ENCODE results near the gene TST.
A peak's percentile ranks its signal among the peaks of the same experiment; 100 is the strongest.

Gene TST

GRCh38 chr22:37019309-37020191 is at the start of gene TST, which contains the start of gene MPST:
TST (minus strand) TSS chr22:37019447; CDS start chr22:37018732, 715 bp downstream.
MPST (plus strand) TSS chr22:37019742; CDS start chr22:37019837, 95 bp downstream.
- no peaks in the 10 kb centered on the region for H3K36me3 Mint-ChIP-seq (ENCODE audit: low read depth)
- peak within 1 kb of the TSS; percentile 82 for H3K4me3 Mint-ChIP-seq
- H3K9me3 Mint-ChIP-seq: no peaks in the 10 kb centered on the region
- H3K4me1 Mint-ChIP-seq (ENCODE audit: low read depth): peaks cover 9% of the 10 kb centered on the region
- peaks cover 4% of the 10 kb centered on the region for H3K27me3 Mint-ChIP-seq
- H3K27ac Mint-ChIP-seq: no peak within 1 kb of the TSS

- Mint-ChIP-seq H3K36me3 (ENCODE audit: low read depth) (no peaks in the 10 kb centered on the region), H3K9me3 (no peaks in the 10 kb centered on the region), H3K27ac (no peak overlapping the region), H3K4me3 (no peak overlapping the region), H3K27me3 (peaks cover 23% of the 10 kb centered on the region), H3K4me1 (ENCODE audit: low read depth) (no peaks in the 10 kb centered on the region)
These were observed 49.6 kb upstream of the TST start for GRCh38 chr22:37068859-37069258.

DNA sequence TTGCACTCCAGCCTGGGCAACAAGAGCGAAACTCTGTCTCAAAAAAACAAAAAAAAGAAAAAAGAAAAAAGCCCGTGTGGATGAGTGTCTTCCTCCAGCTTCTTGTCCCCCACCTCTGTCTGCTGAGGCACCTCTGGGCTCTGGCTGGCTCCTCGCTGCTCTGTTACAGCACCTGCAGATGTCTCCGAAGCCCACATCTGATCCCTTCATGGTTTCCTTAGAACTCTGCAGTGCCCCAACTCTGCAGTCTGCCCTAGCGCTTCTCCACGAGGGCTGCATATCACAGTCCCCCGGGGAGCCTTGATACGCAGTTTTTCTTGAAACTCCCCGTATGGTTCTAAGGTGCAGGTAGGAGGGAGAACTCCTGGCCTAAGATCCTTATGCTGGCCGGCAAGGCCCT is 48.2 kb upstream of the TST start:
- no peak overlapping the region for H3K27ac Mint-ChIP-seq
- H3K27me3 Mint-ChIP-seq: peaks cover 23% of the 10 kb centered on the region
- H3K4me1 Mint-ChIP-seq (ENCODE audit: low read depth): peaks cover 4% of the 10 kb centered on the region
- no peaks in the 10 kb centered on the region for H3K36me3 Mint-ChIP-seq (ENCODE audit: low read depth)
- H3K4me3 Mint-ChIP-seq: no peak overlapping the region
- H3K9me3 Mint-ChIP-seq: no peaks in the 10 kb centered on the region

- Mint-ChIP-seq H3K36me3 (ENCODE audit: low read depth) (peaks cover 3% of the 10 kb centered on the region), H3K27me3 (peaks cover 23% of the 10 kb centered on the region), H3K27ac (no peak overlapping the region), H3K4me3 (no peak overlapping the region), H3K9me3 (no peaks in the 10 kb centered on the region), H3K4me1 (ENCODE audit: low read depth) (peaks cover 12% of the 10 kb centered on the region)
These were observed 46.7 kb upstream of the TST start for GRCh38 chr22:37065961-37066360.

- Mint-ChIP-seq H3K4me3 (no peak overlapping the region), H3K36me3 (ENCODE audit: low read depth) (peaks cover 4% of the 10 kb centered on the region), H3K4me1 (ENCODE audit: low read depth) (peaks cover 20% of the 10 kb centered on the region), H3K9me3 (no peaks in the 10 kb centered on the region), H3K27me3 (peaks cover 22% of the 10 kb centered on the region), H3K27ac (no peak overlapping the region)
These were observed 45.9 kb upstream of the TST start for GRCh38 chr22:37065180-37065579.

DNA sequence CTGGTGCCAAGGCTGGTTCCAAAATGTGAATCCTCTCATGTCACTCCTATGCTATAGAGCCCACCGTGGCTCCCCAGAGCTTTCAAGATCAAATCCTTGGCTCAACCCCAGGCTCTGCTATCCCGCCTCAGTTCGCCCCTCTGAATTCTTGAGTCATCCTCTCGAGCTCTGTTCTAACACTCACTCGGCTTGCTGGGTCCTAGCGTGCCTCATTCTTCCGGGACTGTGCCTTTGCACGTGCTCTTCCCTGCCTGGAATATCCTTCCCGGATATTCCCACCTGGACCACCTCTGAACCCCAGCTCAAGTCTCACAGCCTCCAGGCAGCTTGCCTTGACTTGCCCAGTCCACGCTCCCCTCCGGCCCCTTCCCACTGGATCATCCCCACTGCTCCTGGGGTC is 45.3 kb upstream of the TST start:
- H3K27me3 Mint-ChIP-seq: peaks cover 16% of the 10 kb centered on the region
- peaks cover 4% of the 10 kb centered on the region for H3K36me3 Mint-ChIP-seq (ENCODE audit: low read depth)
- H3K4me3 Mint-ChIP-seq: no peak overlapping the region
- H3K4me1 Mint-ChIP-seq (ENCODE audit: low read depth): peaks cover 24% of the 10 kb centered on the region
- H3K9me3 Mint-ChIP-seq: no peaks in the 10 kb centered on the region
- no peak overlapping the region for H3K27ac Mint-ChIP-seq

DNA sequence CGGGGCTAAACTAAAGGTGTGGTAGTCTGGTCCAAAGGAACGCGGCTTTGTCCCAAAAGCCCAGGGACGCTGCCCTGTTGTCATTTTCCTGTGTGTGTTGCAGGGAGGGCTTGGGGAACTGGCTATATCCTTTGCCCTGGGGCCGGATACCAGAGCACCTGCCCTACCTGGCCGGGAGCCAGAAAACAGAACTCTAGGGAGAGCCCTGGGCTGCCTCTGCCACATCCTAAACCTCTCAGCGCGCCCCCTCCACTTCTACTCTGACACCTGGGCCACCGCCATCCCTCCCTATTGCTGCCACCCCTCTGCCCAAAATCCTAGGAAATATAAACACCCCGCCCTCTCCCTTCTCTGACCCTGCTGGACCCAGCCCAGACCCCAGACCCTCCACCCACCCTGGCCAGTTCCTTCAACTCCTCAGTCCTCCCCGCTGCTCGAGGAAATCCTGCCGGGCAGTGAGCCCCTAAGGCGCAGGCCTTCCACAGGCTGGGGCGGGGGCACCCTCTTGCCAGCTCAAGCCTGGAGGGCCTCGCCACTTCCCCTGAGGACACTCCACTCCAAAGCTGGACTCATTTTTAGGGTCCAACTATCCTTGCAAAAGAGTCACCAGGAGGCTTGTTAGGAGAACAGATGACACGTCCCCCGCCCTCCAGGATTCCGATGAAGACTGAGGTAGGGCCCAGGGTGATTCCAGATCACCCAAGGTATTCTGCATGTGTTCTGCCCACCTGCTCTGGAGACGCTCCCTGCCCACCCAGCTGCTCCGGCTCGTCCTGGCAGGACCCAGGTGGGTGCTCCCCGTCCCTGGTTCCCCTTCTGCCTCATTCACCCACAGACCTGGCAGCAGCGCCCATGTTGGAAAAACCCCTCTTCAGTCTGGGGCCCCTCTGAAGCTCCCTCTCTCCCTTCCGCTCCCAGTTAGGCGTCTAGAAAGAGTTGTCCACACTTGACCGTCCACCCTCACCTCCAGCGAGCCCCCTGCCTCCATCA is 44.5 kb upstream of the TST start:
- H3K36me3 Mint-ChIP-seq (ENCODE audit: low read depth): peaks cover 4% of the 10 kb centered on the region
- H3K27ac Mint-ChIP-seq: no peak overlapping the region
- peaks cover 12% of the 10 kb centered on the region for H3K27me3 Mint-ChIP-seq
- H3K4me3 Mint-ChIP-seq: no peak overlapping the region
- no peaks in the 10 kb centered on the region for H3K9me3 Mint-ChIP-seq
- peaks cover 24% of the 10 kb centered on the region for H3K4me1 Mint-ChIP-seq (ENCODE audit: low read depth)

- Mint-ChIP-seq H3K36me3 (ENCODE audit: low read depth) (peaks cover 4% of the 10 kb centered on the region), H3K27me3 (peaks cover 5% of the 10 kb centered on the region), H3K27ac (no peak overlapping the region), H3K4me1 (ENCODE audit: low read depth) (peaks cover 24% of the 10 kb centered on the region), H3K9me3 (no peaks in the 10 kb centered on the region), H3K4me3 (no peak overlapping the region)
These were observed 43.6 kb upstream of the TST start for GRCh38 chr22:37062702-37063381.

DNA sequence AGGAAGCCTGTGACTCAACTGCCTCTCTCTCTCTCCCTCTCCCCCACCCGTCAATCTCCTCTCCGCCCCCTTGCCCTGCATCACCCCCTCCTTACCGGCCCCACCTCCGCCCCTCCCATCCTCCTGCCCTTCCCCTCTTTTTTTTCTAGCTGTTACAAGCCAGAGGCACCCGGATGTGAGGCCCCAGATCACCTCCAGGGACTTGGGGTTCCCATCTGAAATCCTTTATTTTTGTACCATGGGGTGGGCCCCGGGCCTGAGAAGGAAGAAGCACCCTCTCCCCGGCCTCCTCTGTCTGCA is 43.1 kb upstream of the TST start:
- Mint-ChIP-seq H3K27me3 (no peaks in the 10 kb centered on the region), H3K36me3 (ENCODE audit: low read depth) (peaks cover 4% of the 10 kb centered on the region), H3K4me3 (no peak overlapping the region), H3K27ac (no peak overlapping the region), H3K4me1 (ENCODE audit: low read depth) (peaks cover 24% of the 10 kb centered on the region), H3K9me3 (no peaks in the 10 kb centered on the region)

GRCh38 chr22:37061611-37062375 is 42.5 kb upstream of the TST start:
- Mint-ChIP-seq H3K4me1 (ENCODE audit: low read depth) (peaks cover 24% of the 10 kb centered on the region), H3K4me3 (no peak overlapping the region), H3K36me3 (ENCODE audit: low read depth) (peaks cover 4% of the 10 kb centered on the region), H3K27me3 (no peaks in the 10 kb centered on the region), H3K27ac (peak overlapping the region; percentile 63), H3K9me3 (no peaks in the 10 kb centered on the region)

DNA sequence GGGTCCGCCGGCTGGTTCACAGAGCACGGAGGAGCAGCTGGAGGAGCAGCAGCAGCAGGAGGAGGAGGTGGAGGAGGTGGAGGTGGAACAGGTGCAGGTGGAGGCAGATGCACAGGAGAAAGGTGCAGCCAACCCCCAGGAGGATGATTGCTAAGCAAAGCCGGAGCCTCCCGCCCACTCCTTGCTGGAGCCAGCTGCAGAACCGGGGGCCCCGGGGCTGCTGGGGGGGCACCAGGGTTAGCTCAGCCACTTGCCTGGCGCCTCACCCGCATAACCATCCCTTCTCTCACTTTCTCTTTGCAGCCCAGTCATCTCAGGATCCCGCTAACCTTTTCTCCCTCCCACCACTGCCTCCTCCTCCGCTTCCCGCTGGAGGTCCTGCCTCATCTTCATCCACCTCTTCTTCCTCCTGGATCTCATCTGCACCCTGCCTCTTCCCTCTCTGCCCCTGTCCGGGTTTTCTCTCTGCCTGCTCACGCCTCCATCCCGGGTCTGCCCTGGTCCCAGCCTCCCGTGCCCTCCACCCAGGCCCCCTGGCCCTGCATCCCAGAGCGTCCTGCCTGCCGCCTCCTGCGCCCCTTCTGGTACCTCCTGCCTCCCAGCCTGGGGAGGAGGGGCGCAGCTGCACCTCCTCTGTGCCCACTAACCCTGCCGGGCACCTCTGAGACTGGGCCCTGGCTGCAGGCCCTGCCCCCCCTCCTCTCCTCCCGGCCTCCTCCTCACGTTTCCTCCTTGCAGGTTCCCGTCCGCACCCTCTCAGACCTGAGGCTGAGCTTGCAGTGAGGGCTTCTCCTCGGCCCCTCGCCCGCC is 41.8 kb upstream of the TST start:
- H3K27ac Mint-ChIP-seq: peak overlapping the region; percentile 63
- peak overlapping the region; percentile 52 for H3K4me3 Mint-ChIP-seq
- H3K36me3 Mint-ChIP-seq (ENCODE audit: low read depth): peaks cover 8% of the 10 kb centered on the region
- peaks cover 24% of the 10 kb centered on the region for H3K4me1 Mint-ChIP-seq (ENCODE audit: low read depth)
- no peaks in the 10 kb centered on the region for H3K27me3 Mint-ChIP-seq
- no peaks in the 10 kb centered on the region for H3K9me3 Mint-ChIP-seq

DNA sequence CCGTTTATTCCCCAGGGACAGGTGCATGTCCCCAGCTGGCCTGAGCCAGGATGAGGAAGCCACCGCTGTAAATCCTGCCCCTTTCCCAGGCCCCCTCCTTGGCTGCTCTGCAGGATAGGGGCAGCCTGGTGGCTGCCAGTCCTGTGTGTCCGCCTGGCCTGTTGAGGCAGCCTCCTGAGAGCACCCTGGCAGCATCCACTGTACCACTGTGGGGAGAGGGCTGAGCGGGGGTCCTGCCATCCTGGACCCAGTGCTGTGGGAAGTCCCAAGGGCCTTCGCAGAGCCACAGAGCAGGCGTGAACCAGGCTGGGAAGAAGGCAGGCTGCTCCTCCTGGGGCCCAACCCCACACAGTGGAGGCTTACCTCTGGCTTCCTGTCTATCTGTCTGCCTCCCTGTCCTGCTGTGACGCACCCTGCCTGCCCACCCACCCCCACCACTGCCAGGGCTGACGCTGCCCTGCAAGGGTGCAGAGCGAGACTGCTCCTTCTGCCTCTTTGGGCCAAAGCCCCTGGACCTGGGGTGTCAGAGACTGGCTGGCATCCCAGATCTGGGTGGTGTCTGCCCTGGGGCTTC is 40.7 kb upstream of the TST start:
- Mint-ChIP-seq H3K36me3 (ENCODE audit: low read depth) (peaks cover 12% of the 10 kb centered on the region), H3K27me3 (no peaks in the 10 kb centered on the region), H3K4me3 (no peak overlapping the region), H3K9me3 (no peaks in the 10 kb centered on the region), H3K4me1 (ENCODE audit: low read depth) (peaks cover 24% of the 10 kb centered on the region), H3K27ac (no peak overlapping the region)

DNA sequence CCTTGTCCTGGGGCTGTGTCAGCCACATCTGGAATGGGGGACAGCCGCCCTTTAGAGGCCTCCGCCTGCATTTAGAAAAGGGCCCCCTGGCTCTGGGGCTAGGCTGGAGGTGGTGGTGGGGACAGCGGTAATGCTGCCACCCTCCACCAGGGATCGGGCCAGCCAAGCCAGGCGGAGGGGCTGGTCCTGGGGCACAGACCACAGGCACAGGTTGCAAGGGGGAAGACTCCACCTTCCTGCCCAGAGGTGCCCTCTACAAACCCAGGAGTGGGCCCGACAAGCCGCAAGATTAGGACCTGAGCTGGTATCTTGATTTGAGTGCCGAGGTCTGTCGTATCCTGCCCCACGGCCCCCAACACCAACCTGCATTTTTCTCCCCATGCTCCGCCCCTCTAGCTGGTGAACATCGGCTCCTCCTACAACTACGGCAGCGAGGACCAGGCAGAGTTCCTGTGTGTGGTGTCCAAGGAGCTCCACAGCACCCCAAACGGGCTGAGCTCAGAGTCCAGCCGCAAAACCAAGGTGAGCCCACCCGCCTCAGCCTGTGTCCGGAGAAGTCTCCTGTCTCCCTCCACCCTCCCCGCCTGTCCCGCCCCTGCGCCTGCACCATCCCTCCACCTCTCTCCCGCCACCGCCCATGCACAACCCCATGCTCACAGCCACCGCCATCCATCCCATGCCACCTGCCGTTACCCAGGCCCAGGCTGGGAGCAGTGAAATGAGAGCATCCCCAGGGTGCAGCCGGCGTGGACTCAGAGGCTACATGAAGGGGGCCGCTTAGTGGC is 39.9 kb upstream of the TST start:
- H3K27ac Mint-ChIP-seq: no peak overlapping the region
- no peaks in the 10 kb centered on the region for H3K9me3 Mint-ChIP-seq
- H3K4me1 Mint-ChIP-seq (ENCODE audit: low read depth): peaks cover 24% of the 10 kb centered on the region
- no peak overlapping the region for H3K4me3 Mint-ChIP-seq
- H3K36me3 Mint-ChIP-seq (ENCODE audit: low read depth): peaks cover 12% of the 10 kb centered on the region
- no peaks in the 10 kb centered on the region for H3K27me3 Mint-ChIP-seq
